NB4 (cell line): Measurements from ENCODE around the gene FABP7.

Experiments
- MYC ChIP-seq: IDR thresholded peaks from 2 replicates; pipeline ENCODE4 v1.6.1; 2011; ENCODE audit warnings: low read depth, low read length
- TF ChIP-seq, protein P1 (sequence below): IDR thresholded peaks from one replicate; pipeline ENCODE4 v1.5.1; 2012; ENCODE audit warnings: low read depth, low read length

DNA sequence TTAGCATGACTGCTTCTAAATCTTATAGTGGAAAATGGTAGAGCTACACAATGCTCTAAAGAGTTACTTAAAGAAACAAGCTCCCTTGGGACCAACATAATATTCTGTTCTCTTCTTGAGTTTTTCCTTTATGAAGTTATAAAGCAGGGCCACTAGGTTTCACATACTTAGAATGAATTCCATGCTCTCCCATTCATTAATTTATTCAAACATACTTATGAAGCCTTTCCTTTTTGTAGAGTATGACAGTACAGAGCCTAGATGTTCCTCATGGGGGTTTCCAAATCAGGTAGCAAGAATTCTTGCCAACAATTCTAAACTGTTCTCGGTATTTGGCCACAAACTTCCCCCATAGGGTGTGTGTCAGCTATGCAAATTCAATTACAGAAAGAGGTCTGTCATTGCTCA is 20.6 kb upstream of the FABP7 start:
- TF ChIP-seq, protein P1, sequence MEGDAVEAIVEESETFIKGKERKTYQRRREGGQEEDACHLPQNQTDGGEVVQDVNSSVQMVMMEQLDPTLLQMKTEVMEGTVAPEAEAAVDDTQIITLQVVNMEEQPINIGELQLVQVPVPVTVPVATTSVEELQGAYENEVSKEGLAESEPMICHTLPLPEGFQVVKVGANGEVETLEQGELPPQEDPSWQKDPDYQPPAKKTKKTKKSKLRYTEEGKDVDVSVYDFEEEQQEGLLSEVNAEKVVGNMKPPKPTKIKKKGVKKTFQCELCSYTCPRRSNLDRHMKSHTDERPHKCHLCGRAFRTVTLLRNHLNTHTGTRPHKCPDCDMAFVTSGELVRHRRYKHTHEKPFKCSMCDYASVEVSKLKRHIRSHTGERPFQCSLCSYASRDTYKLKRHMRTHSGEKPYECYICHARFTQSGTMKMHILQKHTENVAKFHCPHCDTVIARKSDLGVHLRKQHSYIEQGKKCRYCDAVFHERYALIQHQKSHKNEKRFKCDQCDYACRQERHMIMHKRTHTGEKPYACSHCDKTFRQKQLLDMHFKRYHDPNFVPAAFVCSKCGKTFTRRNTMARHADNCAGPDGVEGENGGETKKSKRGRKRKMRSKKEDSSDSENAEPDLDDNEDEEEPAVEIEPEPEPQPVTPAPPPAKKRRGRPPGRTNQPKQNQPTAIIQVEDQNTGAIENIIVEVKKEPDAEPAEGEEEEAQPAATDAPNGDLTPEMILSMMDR = no peak
- TF ChIP-seq MYC = no peak
